ENCODE data around the gene APC2.

DNA sequence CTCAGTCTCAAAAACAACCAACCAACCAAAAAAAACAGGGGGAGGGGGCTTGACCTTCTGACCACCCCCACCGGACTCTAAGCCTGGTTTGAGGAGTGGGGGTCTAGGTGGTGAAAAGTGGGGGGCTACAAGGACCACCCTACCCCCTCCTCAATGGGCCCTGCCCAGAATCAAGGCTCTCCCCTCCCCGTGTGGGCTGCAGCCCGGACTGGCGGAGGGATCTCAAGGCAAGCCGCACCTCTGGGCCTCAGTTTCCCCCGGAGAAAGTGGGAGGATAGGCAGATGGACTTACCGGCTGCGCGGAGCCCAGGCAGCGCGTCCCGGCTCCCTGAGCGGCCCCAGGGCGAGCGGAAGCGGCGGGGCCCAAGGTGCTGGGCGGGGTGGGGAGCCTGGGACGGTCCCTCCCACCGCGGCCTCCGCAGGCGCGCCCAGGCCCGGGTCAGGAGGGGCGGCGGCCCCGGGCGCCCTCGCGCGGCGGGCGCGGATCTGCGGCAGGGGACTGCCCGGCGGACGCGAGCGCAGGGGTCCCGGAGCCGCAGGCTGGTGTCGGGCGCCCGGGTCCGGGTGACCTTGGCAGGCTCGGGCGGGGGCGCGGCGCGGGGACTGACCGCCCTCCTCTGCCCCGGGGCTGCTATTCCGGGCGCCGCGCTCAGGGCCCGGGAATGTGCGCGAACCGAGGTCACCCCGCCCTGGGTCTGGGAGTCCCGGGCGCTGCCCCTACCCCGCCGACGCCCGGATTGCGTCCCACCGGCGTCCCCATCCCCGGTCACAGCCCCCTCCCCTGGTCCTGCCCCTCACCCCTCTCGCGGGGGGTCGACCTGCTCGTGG is 63.0 kb downstream of the APC2 start, which contains the start of gene ADAMTSL5:
- TF ChIP-seq, protein P1, sequence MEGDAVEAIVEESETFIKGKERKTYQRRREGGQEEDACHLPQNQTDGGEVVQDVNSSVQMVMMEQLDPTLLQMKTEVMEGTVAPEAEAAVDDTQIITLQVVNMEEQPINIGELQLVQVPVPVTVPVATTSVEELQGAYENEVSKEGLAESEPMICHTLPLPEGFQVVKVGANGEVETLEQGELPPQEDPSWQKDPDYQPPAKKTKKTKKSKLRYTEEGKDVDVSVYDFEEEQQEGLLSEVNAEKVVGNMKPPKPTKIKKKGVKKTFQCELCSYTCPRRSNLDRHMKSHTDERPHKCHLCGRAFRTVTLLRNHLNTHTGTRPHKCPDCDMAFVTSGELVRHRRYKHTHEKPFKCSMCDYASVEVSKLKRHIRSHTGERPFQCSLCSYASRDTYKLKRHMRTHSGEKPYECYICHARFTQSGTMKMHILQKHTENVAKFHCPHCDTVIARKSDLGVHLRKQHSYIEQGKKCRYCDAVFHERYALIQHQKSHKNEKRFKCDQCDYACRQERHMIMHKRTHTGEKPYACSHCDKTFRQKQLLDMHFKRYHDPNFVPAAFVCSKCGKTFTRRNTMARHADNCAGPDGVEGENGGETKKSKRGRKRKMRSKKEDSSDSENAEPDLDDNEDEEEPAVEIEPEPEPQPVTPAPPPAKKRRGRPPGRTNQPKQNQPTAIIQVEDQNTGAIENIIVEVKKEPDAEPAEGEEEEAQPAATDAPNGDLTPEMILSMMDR (IDR thresholded peaks at IDR 0.05), result no peak
- TF ChIP-seq POLR2A (IDR thresholded peaks at IDR 0.05), result no peak

All from lower leg skin (tissue), 3 donors.